DND-41 (cell line): ENCODE measurements around the gene NGDN.

Experiments
- ATAC-seq: fragments of 200-7000 bp; cut with Tn5 transposase; 3 replicates; pipeline ENCODE4 v1.9.1; 2021; ENCODE audit warnings: low read depth; ENCODE audit not compliant: insufficient read depth
- DNase-seq: peaks from one replicate; pipeline ENCODE4 v3.0.0-alpha.2; 2020
- H2AFZ ChIP-seq: 2 replicates; pipeline ENCODE4 v1.6.0; 2012; ENCODE audit warnings: low read depth, low read length
- H3K27ac ChIP-seq: 2 replicates; pipeline ENCODE4 v1.5.1; 2012; ENCODE audit warnings: low read length, inconsistent platforms
- H3K27me3 ChIP-seq: fragments of 200-600 bp; sonication (generic); 2 replicates; pipeline ENCODE4 v1.6.0; 2012; ENCODE audit warnings: low read length, mild to moderate bottlenecking, inconsistent platforms; ENCODE audit not compliant: insufficient read depth, poor library complexity
- H3K36me3 ChIP-seq: 2 replicates; pipeline ENCODE4 v1.5.1; 2012; ENCODE audit warnings: low read length, inconsistent platforms; ENCODE audit not compliant: insufficient read depth
- H3K4me1 ChIP-seq: 2 replicates; pipeline ENCODE4 v1.5.1; 2012; ENCODE audit warnings: mild to moderate bottlenecking, low read length; ENCODE audit not compliant: insufficient read depth
- H3K4me2 ChIP-seq: 2 replicates; pipeline ENCODE4 v1.6.0; 2012; ENCODE audit warnings: mild to moderate bottlenecking, moderate library complexity, low read length, inconsistent platforms; ENCODE audit not compliant: insufficient read depth
- H3K4me3 ChIP-seq, 2 experiments: fragments of 200-600 bp in 1 of 2; shearing (Covaris generic) in 1 of 2; 2 replicates each; pipeline ENCODE4 v1.5.1; 2012 to 2016; ENCODE audit warnings: inconsistent platforms in 2 of 2, low read length in 2 of 2, mild to moderate bottlenecking in 2 of 2, low read depth in 1 of 2, moderate library complexity in 1 of 2
- H3K79me2 ChIP-seq: 2 replicates; pipeline ENCODE4 v1.6.0; 2012; ENCODE audit warnings: low read length, inconsistent platforms; ENCODE audit not compliant: insufficient read depth
- H3K9ac ChIP-seq: 2 replicates; pipeline ENCODE4 v1.6.0; 2012; ENCODE audit warnings: low read depth, mild to moderate bottlenecking, inconsistent platforms, low read length, moderate library complexity
- H3K9me3 ChIP-seq: 2 replicates; pipeline ENCODE4 v1.5.1; 2012; ENCODE audit warnings: low read length, moderate library complexity, mild to moderate bottlenecking, inconsistent platforms; ENCODE audit not compliant: insufficient read depth, severe bottlenecking
- H4K20me1 ChIP-seq: 2 replicates; pipeline ENCODE4 v1.6.0; 2012; ENCODE audit warnings: low read length; ENCODE audit not compliant: insufficient read depth
- EZH2 ChIP-seq: IDR thresholded peaks from 3 replicates; pipeline ENCODE4 v1.6.1; 2012; ENCODE audit warnings: borderline replicate concordance, low read depth, mild to moderate bottlenecking, moderate library complexity, low read length, inconsistent platforms; ENCODE audit not compliant: severe bottlenecking
- TF ChIP-seq, protein P1 (sequence below): IDR thresholded peaks from 2 replicates; pipeline ENCODE4 v1.5.1; 2012; ENCODE audit warnings: borderline replicate concordance, low read length, moderate library complexity, mild to moderate bottlenecking; ENCODE audit not compliant: poor library complexity, severe bottlenecking; ENCODE audit errors: extremely low read depth

The NGDN gene

DNA sequence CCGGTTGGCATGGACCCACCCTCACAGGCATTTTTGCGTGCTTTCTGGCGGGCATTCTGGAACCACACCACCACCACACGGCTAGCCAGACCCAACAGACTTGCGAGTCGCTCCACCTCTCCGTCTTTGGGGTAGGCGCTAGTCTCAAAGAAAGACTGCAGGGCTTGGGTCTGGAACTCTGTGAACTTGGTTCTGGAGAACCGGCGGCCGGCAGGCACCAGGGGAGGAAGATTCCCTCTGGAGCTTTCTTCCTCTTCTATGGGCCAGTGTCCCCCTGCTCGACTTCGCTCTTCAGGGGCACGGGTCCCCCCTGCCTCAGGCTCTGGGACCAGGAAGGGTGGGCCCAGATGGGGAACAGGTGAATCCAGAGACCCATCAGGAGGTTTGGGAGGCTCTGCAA, 55.5 kb downstream of the NGDN start:
- Histone ChIP-seq H3K4me2 (no peak overlapping the region), H3K36me3 (no peaks in the 10 kb centered on the region), H3K4me1 (no peaks in the 10 kb centered on the region), H3K9me3 (no peaks in the 10 kb centered on the region), H3K79me2 (no peaks in the 10 kb centered on the region), H2AFZ (no peak overlapping the region), H3K4me3 (no peak overlapping the region), H3K9ac (no peak overlapping the region), H3K27ac (no peak overlapping the region), H3K27me3 (no peaks in the 10 kb centered on the region), H4K20me1 (no peaks in the 10 kb centered on the region)
- DNase-seq (no peak), ATAC-seq (no peak)
- TF ChIP-seq, protein P1, sequence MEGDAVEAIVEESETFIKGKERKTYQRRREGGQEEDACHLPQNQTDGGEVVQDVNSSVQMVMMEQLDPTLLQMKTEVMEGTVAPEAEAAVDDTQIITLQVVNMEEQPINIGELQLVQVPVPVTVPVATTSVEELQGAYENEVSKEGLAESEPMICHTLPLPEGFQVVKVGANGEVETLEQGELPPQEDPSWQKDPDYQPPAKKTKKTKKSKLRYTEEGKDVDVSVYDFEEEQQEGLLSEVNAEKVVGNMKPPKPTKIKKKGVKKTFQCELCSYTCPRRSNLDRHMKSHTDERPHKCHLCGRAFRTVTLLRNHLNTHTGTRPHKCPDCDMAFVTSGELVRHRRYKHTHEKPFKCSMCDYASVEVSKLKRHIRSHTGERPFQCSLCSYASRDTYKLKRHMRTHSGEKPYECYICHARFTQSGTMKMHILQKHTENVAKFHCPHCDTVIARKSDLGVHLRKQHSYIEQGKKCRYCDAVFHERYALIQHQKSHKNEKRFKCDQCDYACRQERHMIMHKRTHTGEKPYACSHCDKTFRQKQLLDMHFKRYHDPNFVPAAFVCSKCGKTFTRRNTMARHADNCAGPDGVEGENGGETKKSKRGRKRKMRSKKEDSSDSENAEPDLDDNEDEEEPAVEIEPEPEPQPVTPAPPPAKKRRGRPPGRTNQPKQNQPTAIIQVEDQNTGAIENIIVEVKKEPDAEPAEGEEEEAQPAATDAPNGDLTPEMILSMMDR, result no peak

DNA sequence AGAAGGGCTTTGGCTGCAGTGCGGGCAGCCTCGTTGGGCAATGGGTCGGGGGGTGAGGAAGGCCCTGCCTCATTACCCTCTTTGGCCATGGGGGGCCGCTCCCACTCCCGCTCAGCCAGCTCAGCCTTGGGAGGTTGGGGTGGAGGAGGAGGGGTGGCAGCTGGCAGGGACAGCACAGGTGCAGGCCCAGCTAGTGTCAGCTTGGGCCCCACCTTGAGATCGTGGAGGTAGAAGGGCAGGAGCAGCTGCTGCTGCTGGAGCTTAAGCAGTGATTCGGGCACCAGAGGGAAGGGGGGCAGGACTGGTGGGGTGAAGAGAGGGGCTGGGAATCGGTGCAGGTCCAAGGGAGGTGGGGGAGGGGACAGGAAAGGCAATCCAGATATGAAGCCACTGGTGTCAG, 56.1 kb downstream of the NGDN start:
- H3K9ac ChIP-seq, result no peak overlapping the region
- H3K9me3 ChIP-seq, result no peaks in the 10 kb centered on the region
- H3K36me3 ChIP-seq, result no peaks in the 10 kb centered on the region
- H3K27ac ChIP-seq, result no peak overlapping the region
- H3K79me2 ChIP-seq, result no peaks in the 10 kb centered on the region
- no peak overlapping the region for H3K4me3 ChIP-seq
- H3K4me1 ChIP-seq, result peaks cover 4% of the 10 kb centered on the region
- no peak overlapping the region for H3K4me2 ChIP-seq
- no peaks in the 10 kb centered on the region for H3K27me3 ChIP-seq
- DNase-seq (no peak), ATAC-seq (no peak)
- no peaks in the 10 kb centered on the region for H4K20me1 ChIP-seq
- TF ChIP-seq EZH2, result no peak
- TF ChIP-seq, protein P1, result no peak
- no peak overlapping the region for H2AFZ ChIP-seq
